CD4-positive, alpha-beta T cell treated with Interleukin-1 beta for 1 hour (primary cell): ENCODE measurements around the gene OSBPL6.

Experiments used
- DNase-seq, 2 donors: peaks; one replicate each; pipeline ENCODE4 v3.0.0-alpha.2; 2020 to 2022

The OSBPL6 gene

GRCh38 chr2:178242552-178242883 is 48.2 kb downstream of the OSBPL6 start:
- DNase-seq: no peak

GRCh38 chr2:178243961-178244360 is 49.6 kb downstream of the OSBPL6 start:
- DNase-seq: no peak

- no peak for DNase-seq
Observed at GRCh38 chr2:178244777-178245176, 50.5 kb downstream of the OSBPL6 start.

- DNase-seq: no peak
Observed at GRCh38 chr2:178246696-178247095, 52.4 kb downstream of the OSBPL6 start.

GRCh38 chr2:178247250-178247649 is 52.9 kb downstream of the OSBPL6 start:
- DNase-seq: no peak

- DNase-seq: no peak
Observed at GRCh38 chr2:178250429-178250828, 56.1 kb downstream of the OSBPL6 start.

- DNase-seq: no peak
Observed at GRCh38 chr2:178251151-178251955, 57.0 kb downstream of the OSBPL6 start.

GRCh38 chr2:178256382-178257042 is 62.2 kb downstream of the OSBPL6 start:
- DNase-seq: no peak

GRCh38 chr2:178257127-178257526 is 62.8 kb downstream of the OSBPL6 start:
- no peak for DNase-seq

GRCh38 chr2:178258916-178259315 is 64.6 kb downstream of the OSBPL6 start:
- DNase-seq: no peak

GRCh38 chr2:178263159-178263860 is 69.0 kb downstream of the OSBPL6 start:
- DNase-seq: no peak

GRCh38 chr2:178264211-178264610 is 69.9 kb downstream of the OSBPL6 start:
- no peak for DNase-seq

- DNase-seq: no peak
Observed at GRCh38 chr2:178265851-178266250, 71.5 kb downstream of the OSBPL6 start.

GRCh38 chr2:178266445-178266844 is 72.1 kb downstream of the OSBPL6 start:
- DNase-seq: no peak

GRCh38 chr2:178267660-178268059 is 73.3 kb downstream of the OSBPL6 start:
- no peak for DNase-seq

GRCh38 chr2:178268435-178268834 is 74.1 kb downstream of the OSBPL6 start:
- no peak for DNase-seq

- no peak for DNase-seq
Observed at GRCh38 chr2:178269438-178270224, 75.3 kb downstream of the OSBPL6 start.

GRCh38 chr2:178270338-178270737 is 76.0 kb downstream of the OSBPL6 start:
- DNase-seq: no peak

- DNase-seq: no peak
Observed at GRCh38 chr2:178271094-178271493, 76.8 kb downstream of the OSBPL6 start.

GRCh38 chr2:178271629-178272333 is 77.5 kb downstream of the OSBPL6 start:
- DNase-seq: no peak

GRCh38 chr2:178273787-178274360 is 79.6 kb downstream of the OSBPL6 start:
- no peak for DNase-seq

- DNase-seq: no peak
Observed at GRCh38 chr2:178275600-178275999, 81.3 kb downstream of the OSBPL6 start.
